Measurements from ENCODE around the gene GABRG2. TPM values are rescaled to one million over a fixed set of nuclear protein-coding genes. Genes with fewer than 3 reads are reported as not detected.
"Not testable (repeated sequence)": the region's sequence is repeated elsewhere in the genome, so short reads cannot be mapped to it uniquely, and the experiment has no call there.

The GABRG2 gene
- total RNA-seq, 3 donors from 2014 or later, result 0.61 to 2.2 (median 1.1) TPM

GRCh38 chr5:162052676-162053075 is 14.9 kb upstream of the GABRG2 start:
- Histone ChIP-seq H3K4me1 (ENCODE audit: low read depth) (no peaks in the 10 kb centered on the region), H3K4me3 (no peak overlapping the region), H3K36me3 (ENCODE audit: low read depth) (no peaks in the 10 kb centered on the region), H3K9me3 (no peaks in the 10 kb centered on the region)
- no peak for TF ChIP-seq CTCF (IDR thresholded peaks at IDR 0.05)
- intact Hi-C loops (cut with DNase I, micrococcal nuclease), result no loop called here
- no peak for ATAC-seq
- no peak for DNase-seq

- H3K4me3 ChIP-seq; ATAC-seq; DNase-seq; H3K9me3 ChIP-seq; intact Hi-C loops (cut with DNase I, micrococcal nuclease); H3K4me1 ChIP-seq (ENCODE audit: low read depth); H3K36me3 ChIP-seq (ENCODE audit: low read depth): not testable (repeated sequence)
These were observed 12.5 kb upstream of the GABRG2 start for GRCh38 chr5:162055095-162055494.

- intact Hi-C loops (cut with DNase I, micrococcal nuclease), result no loop called here
- no peak for DNase-seq
- no peak for ATAC-seq
These were observed 411 bp upstream of the GABRG2 start for GRCh38 chr5:162067162-162067561.

GRCh38 chr5:162068412-162068811 is 839 bp downstream of the GABRG2 start:
- peak; percentile 47 for ATAC-seq

More at GRCh38 chr5:162067162-162067561, 411 bp upstream of the GABRG2 start:
- Histone ChIP-seq H3K4me1 (ENCODE audit: low read depth) (no peaks in the 10 kb centered on the region), H3K9me3 (no peaks in the 10 kb centered on the region), H3K4me3 (no peak overlapping the region), H3K36me3 (ENCODE audit: low read depth) (no peaks in the 10 kb centered on the region)
- no peak for TF ChIP-seq CTCF (IDR thresholded peaks at IDR 0.05)

GRCh38 chr5:162068936-162069335 is 1.4 kb downstream of the GABRG2 start:
- Histone ChIP-seq H3K36me3 (ENCODE audit: low read depth) (no peaks in the 10 kb centered on the region), H3K9me3 (no peaks in the 10 kb centered on the region), H3K4me3 (no peak overlapping the region), H3K4me1 (ENCODE audit: low read depth) (no peaks in the 10 kb centered on the region)
- no peak for TF ChIP-seq CTCF (IDR thresholded peaks at IDR 0.05)
- no peak for ATAC-seq
- intact Hi-C loops (cut with DNase I, micrococcal nuclease), result no loop called here
- DNase-seq, result no peak

More at GRCh38 chr5:162068412-162068811, 839 bp downstream of the GABRG2 start:
- peak in 2 of 3 donors; percentile 30 to 42 for DNase-seq
- no peaks in the 10 kb centered on the region for H3K36me3 ChIP-seq (ENCODE audit: low read depth)
- no peaks in the 10 kb centered on the region for H3K4me1 ChIP-seq (ENCODE audit: low read depth)
- no peak overlapping the region for H3K4me3 ChIP-seq
- H3K9me3 ChIP-seq, result no peaks in the 10 kb centered on the region
- TF ChIP-seq CTCF (IDR thresholded peaks at IDR 0.05), result no peak
- intact Hi-C loops (cut with DNase I, micrococcal nuclease), result no loop called here

GRCh38 chr5:162078805-162079204 is 11.2 kb downstream of the GABRG2 start:
- H3K9me3 ChIP-seq, result no peaks in the 10 kb centered on the region
- no peaks in the 10 kb centered on the region for H3K36me3 ChIP-seq (ENCODE audit: low read depth)
- DNase-seq (no peak), ATAC-seq (no peak)
- intact Hi-C loops (cut with DNase I, micrococcal nuclease), result no loop called here
- no peak overlapping the region for H3K4me3 ChIP-seq
- no peak for TF ChIP-seq CTCF (IDR thresholded peaks at IDR 0.05)
- no peaks in the 10 kb centered on the region for H3K4me1 ChIP-seq (ENCODE audit: low read depth)
